HEK293 (cell line): Measurements from ENCODE around the gene AGMAT.

Experiments used
- GLI2 ChIP-seq: fragments of 450-650 bp; formaldehyde crosslinking; IDR thresholded peaks from 2 replicates; pipeline ENCODE4; 2017; ENCODE audit warnings: missing biosample characterization, missing genetic modification characterization, low read depth, borderline replicate concordance
- GLIS1 ChIP-seq: fragments of 450-650 bp; formaldehyde crosslinking; IDR thresholded peaks from 2 replicates; pipeline ENCODE4 v1.5.1; 2016; ENCODE audit warnings: missing biosample characterization, missing genetic modification characterization
- PRDM1 ChIP-seq: fragments of 450-650 bp; formaldehyde crosslinking; IDR thresholded peaks from 2 replicates; pipeline ENCODE4; 2016; ENCODE audit warnings: missing biosample characterization, missing genetic modification characterization
- SP2 ChIP-seq: fragments of 450-650 bp; formaldehyde crosslinking; IDR thresholded peaks from 2 replicates; pipeline ENCODE4 v1.5.1; 2016; ENCODE audit warnings: missing biosample characterization, missing genetic modification characterization
- SP7 ChIP-seq: fragments of 450-650 bp; formaldehyde crosslinking; IDR thresholded peaks from 2 replicates; pipeline ENCODE4 v1.5.1; 2016; ENCODE audit warnings: missing biosample characterization, missing genetic modification characterization
- ZNF140 ChIP-seq: fragments of 450-650 bp; formaldehyde crosslinking; IDR thresholded peaks from 2 replicates; pipeline ENCODE4 v1.5.1; 2016; ENCODE audit warnings: missing biosample characterization, missing genetic modification characterization
- ZNF157 ChIP-seq: fragments of 450-650 bp; formaldehyde crosslinking; IDR thresholded peaks from 2 replicates; pipeline ENCODE4 v1.5.1; 2016; ENCODE audit warnings: missing biosample characterization, missing genetic modification characterization
- ZNF169 ChIP-seq: fragments of 450-650 bp; formaldehyde crosslinking; IDR thresholded peaks from 2 replicates; pipeline ENCODE4 v1.5.1; 2016; ENCODE audit warnings: missing biosample characterization, missing genetic modification characterization
- ZNF214 ChIP-seq: fragments of 450-650 bp; formaldehyde crosslinking; IDR thresholded peaks from 2 replicates; pipeline ENCODE4 v1.5.1; 2017; ENCODE audit warnings: missing biosample characterization, mild to moderate bottlenecking, missing genetic modification characterization, borderline replicate concordance
- ZNF324 ChIP-seq: fragments of 450-650 bp; formaldehyde crosslinking; IDR thresholded peaks from 2 replicates; pipeline ENCODE4 v1.5.1; 2016; ENCODE audit warnings: missing biosample characterization, missing genetic modification characterization
- ZNF335 ChIP-seq: fragments of 450-650 bp; formaldehyde crosslinking; conservative IDR thresholded peaks from 2 replicates; pipeline ENCODE4 v1.5.1; 2016; ENCODE audit warnings: missing biosample characterization, missing genetic modification characterization
- ZNF350 ChIP-seq: fragments of 450-650 bp; formaldehyde crosslinking; IDR thresholded peaks from 2 replicates; pipeline ENCODE4 v1.5.0; 2017; ENCODE audit warnings: missing biosample characterization, mild to moderate bottlenecking, missing genetic modification characterization
- ZNF529 ChIP-seq: fragments of 450-650 bp; formaldehyde crosslinking; IDR thresholded peaks from 2 replicates; pipeline ENCODE4 v1.5.1; 2017; ENCODE audit warnings: missing genetic modification characterization, missing biosample characterization; ENCODE audit not compliant: insufficient replicate concordance
- ZNF558 ChIP-seq: fragments of 450-650 bp; formaldehyde crosslinking; IDR thresholded peaks from 2 replicates; pipeline ENCODE4 v1.5.1; 2016; ENCODE audit warnings: missing biosample characterization, missing genetic modification characterization
- ZNF560 ChIP-seq: fragments of 450-650 bp; formaldehyde crosslinking; IDR thresholded peaks from 2 replicates; pipeline ENCODE4 v1.5.1; 2017; ENCODE audit warnings: missing biosample characterization, missing genetic modification characterization, borderline replicate concordance
- ZNF571 ChIP-seq: fragments of 450-650 bp; formaldehyde crosslinking; IDR thresholded peaks from 2 replicates; pipeline ENCODE4 v1.5.0; 2017; ENCODE audit warnings: missing biosample characterization, missing genetic modification characterization
- ZNF600 ChIP-seq: fragments of 450-650 bp; formaldehyde crosslinking; IDR thresholded peaks from 2 replicates; pipeline ENCODE4 v1.5.1; 2016; ENCODE audit warnings: missing biosample characterization, missing genetic modification characterization
- TF ChIP-seq, protein P1 (sequence below): fragments of 450-650 bp; formaldehyde crosslinking; IDR thresholded peaks from 2 replicates; pipeline ENCODE4 v1.5.1; 2016; ENCODE audit warnings: missing biosample characterization, missing genetic modification characterization, borderline replicate concordance
- TF ChIP-seq, protein P2 (sequence below): fragments of 450-650 bp; formaldehyde crosslinking; IDR thresholded peaks from 2 replicates; pipeline ENCODE4 v1.5.1; 2017; ENCODE audit warnings: missing biosample characterization, missing genetic modification characterization
- TF ChIP-seq, protein P3 (sequence below): fragments of 450-650 bp; formaldehyde crosslinking; conservative IDR thresholded peaks from 2 replicates; pipeline ENCODE4 v1.5.1; 2016; ENCODE audit warnings: low read depth, missing biosample characterization, missing genetic modification characterization
- TF ChIP-seq, protein P4 (sequence below): fragments of 450-650 bp; formaldehyde crosslinking; IDR thresholded peaks from 2 replicates; pipeline ENCODE4 v1.5.1; 2016; ENCODE audit warnings: missing biosample characterization, missing genetic modification characterization
- TF ChIP-seq, protein P5 (sequence below): fragments of 450-650 bp; formaldehyde crosslinking; IDR thresholded peaks from 2 replicates; pipeline ENCODE4 v1.5.1; 2016; ENCODE audit warnings: missing biosample characterization, missing genetic modification characterization
- TF ChIP-seq, protein P6 (sequence below): fragments of 450-650 bp; formaldehyde crosslinking; IDR thresholded peaks from 2 replicates; pipeline ENCODE4 v1.5.1; 2016; ENCODE audit warnings: missing biosample characterization, missing genetic modification characterization, low read depth

The AGMAT gene

DNA sequence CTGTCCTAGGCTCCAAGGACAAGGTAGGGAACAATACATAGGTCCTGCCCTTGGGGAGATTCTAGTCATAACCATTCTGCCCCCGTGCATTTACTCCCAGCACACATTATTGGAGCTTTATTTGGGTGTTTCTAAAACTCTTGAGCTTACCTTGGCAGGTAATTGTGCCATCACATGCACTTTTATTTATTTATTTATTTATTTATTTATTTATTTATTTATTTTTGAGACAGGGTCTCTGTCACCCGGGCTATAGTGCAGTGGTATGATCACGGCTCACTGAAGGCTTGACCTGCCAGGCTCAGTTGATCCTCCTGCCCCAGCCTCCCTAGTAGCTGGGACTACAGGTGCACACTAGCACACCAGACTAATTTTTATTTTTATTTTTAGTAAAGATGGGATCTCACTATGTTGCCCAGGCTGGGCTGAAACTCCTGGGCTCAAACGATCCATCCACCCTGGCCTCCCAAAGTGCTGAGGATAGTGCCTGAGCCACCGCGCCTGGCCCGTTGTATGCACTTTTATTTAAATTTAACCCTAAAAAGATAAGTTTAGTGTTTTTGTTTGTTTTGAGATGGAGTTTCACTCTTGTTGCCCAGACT, 9.2 kb downstream of the AGMAT start (continued):
- TF ChIP-seq, protein P1, sequence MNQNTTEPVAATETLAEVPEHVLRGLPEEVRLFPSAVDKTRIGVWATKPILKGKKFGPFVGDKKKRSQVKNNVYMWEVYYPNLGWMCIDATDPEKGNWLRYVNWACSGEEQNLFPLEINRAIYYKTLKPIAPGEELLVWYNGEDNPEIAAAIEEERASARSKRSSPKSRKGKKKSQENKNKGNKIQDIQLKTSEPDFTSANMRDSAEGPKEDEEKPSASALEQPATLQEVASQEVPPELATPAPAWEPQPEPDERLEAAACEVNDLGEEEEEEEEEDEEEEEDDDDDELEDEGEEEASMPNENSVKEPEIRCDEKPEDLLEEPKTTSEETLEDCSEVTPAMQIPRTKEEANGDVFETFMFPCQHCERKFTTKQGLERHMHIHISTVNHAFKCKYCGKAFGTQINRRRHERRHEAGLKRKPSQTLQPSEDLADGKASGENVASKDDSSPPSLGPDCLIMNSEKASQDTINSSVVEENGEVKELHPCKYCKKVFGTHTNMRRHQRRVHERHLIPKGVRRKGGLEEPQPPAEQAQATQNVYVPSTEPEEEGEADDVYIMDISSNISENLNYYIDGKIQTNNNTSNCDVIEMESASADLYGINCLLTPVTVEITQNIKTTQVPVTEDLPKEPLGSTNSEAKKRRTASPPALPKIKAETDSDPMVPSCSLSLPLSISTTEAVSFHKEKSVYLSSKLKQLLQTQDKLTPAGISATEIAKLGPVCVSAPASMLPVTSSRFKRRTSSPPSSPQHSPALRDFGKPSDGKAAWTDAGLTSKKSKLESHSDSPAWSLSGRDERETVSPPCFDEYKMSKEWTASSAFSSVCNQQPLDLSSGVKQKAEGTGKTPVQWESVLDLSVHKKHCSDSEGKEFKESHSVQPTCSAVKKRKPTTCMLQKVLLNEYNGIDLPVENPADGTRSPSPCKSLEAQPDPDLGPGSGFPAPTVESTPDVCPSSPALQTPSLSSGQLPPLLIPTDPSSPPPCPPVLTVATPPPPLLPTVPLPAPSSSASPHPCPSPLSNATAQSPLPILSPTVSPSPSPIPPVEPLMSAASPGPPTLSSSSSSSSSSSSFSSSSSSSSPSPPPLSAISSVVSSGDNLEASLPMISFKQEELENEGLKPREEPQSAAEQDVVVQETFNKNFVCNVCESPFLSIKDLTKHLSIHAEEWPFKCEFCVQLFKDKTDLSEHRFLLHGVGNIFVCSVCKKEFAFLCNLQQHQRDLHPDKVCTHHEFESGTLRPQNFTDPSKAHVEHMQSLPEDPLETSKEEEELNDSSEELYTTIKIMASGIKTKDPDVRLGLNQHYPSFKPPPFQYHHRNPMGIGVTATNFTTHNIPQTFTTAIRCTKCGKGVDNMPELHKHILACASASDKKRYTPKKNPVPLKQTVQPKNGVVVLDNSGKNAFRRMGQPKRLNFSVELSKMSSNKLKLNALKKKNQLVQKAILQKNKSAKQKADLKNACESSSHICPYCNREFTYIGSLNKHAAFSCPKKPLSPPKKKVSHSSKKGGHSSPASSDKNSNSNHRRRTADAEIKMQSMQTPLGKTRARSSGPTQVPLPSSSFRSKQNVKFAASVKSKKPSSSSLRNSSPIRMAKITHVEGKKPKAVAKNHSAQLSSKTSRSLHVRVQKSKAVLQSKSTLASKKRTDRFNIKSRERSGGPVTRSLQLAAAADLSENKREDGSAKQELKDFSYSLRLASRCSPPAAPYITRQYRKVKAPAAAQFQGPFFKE (tag by site-specific recombination) = no peak
- TF ChIP-seq GLI2 (tag by site-specific recombination) (peak; percentile 58; the same call in 1 of the 2 replicates), ZNF157 (tag by site-specific recombination) (no peak), ZNF560 (tag by site-specific recombination) (peak; percentile 89), SP7 (tag by site-specific recombination) (no peak), ZNF529 (tag by site-specific recombination) (no peak), ZNF140 (tag by site-specific recombination) (peak; percentile 93), ZNF571 (tag by site-specific recombination) (no peak), ZNF600 (no peak), GLIS1 (tag by site-specific recombination) (no peak), PRDM1 (no peak), ZNF214 (tag by site-specific recombination) (peak; percentile 24; the same call in 1 of the 2 replicates), ZNF324 (tag by site-specific recombination) (no peak), SP2 (tag by site-specific recombination) (no peak), ZNF558 (tag by site-specific recombination) (peak; percentile 83; the same call in 1 of the 2 replicates), ZNF169 (tag by site-specific recombination) (no peak), ZNF350 (tag by site-specific recombination) (no peak), ZNF335 (tag by site-specific recombination) (no peak)
- TF ChIP-seq, protein P2, sequence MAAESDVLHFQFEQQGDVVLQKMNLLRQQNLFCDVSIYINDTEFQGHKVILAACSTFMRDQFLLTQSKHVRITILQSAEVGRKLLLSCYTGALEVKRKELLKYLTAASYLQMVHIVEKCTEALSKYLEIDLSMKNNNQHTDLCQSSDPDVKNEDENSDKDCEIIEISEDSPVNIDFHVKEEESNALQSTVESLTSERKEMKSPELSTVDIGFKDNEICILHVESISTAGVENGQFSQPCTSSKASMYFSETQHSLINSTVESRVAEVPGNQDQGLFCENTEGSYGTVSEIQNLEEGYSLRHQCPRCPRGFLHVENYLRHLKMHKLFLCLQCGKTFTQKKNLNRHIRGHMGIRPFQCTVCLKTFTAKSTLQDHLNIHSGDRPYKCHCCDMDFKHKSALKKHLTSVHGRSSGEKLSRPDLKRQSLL (tag by site-specific recombination) = no peak
- TF ChIP-seq, protein P3, sequence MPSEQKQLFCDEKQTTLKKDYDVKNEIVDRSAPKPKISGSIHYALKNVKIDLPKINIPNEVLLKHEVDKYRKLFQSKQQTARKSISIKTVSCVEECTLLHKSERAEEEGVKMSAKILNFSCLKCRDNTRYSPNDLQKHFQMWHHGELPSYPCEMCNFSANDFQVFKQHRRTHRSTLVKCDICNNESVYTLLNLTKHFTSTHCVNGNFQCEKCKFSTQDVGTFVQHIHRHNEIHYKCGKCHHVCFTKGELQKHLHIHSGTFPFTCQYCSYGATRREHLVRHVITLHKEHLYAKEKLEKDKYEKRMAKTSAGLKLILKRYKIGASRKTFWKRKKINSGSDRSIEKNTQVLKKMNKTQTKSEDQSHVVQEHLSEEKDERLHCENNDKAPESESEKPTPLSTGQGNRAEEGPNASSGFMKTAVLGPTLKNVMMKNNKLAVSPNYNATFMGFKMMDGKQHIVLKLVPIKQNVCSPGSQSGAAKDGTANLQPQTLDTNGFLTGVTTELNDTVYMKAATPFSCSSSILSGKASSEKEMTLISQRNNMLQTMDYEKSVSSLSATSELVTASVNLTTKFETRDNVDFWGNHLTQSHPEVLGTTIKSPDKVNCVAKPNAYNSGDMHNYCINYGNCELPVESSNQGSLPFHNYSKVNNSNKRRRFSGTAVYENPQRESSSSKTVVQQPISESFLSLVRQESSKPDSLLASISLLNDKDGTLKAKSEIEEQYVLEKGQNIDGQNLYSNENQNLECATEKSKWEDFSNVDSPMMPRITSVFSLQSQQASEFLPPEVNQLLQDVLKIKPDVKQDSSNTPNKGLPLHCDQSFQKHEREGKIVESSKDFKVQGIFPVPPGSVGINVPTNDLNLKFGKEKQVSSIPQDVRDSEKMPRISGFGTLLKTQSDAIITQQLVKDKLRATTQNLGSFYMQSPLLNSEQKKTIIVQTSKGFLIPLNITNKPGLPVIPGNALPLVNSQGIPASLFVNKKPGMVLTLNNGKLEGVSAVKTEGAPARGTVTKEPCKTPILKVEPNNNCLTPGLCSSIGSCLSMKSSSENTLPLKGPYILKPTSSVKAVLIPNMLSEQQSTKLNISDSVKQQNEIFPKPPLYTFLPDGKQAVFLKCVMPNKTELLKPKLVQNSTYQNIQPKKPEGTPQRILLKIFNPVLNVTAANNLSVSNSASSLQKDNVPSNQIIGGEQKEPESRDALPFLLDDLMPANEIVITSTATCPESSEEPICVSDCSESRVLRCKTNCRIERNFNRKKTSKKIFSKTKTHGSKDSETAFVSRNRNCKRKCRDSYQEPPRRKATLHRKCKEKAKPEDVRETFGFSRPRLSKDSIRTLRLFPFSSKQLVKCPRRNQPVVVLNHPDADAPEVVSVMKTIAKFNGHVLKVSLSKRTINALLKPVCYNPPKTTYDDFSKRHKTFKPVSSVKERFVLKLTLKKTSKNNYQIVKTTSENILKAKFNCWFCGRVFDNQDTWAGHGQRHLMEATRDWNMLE (tag by site-specific recombination) = peak; percentile 93
- TF ChIP-seq, protein P4, sequence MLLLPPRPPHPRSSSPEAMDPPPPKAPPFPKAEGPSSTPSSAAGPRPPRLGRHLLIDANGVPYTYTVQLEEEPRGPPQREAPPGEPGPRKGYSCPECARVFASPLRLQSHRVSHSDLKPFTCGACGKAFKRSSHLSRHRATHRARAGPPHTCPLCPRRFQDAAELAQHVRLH (tag by site-specific recombination) = 0 out of 2 replicates have a peak, but pooled peaks have one; percentile 46
- TF ChIP-seq, protein P5, sequence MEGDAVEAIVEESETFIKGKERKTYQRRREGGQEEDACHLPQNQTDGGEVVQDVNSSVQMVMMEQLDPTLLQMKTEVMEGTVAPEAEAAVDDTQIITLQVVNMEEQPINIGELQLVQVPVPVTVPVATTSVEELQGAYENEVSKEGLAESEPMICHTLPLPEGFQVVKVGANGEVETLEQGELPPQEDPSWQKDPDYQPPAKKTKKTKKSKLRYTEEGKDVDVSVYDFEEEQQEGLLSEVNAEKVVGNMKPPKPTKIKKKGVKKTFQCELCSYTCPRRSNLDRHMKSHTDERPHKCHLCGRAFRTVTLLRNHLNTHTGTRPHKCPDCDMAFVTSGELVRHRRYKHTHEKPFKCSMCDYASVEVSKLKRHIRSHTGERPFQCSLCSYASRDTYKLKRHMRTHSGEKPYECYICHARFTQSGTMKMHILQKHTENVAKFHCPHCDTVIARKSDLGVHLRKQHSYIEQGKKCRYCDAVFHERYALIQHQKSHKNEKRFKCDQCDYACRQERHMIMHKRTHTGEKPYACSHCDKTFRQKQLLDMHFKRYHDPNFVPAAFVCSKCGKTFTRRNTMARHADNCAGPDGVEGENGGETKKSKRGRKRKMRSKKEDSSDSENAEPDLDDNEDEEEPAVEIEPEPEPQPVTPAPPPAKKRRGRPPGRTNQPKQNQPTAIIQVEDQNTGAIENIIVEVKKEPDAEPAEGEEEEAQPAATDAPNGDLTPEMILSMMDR = no peak
- TF ChIP-seq, protein P6, sequence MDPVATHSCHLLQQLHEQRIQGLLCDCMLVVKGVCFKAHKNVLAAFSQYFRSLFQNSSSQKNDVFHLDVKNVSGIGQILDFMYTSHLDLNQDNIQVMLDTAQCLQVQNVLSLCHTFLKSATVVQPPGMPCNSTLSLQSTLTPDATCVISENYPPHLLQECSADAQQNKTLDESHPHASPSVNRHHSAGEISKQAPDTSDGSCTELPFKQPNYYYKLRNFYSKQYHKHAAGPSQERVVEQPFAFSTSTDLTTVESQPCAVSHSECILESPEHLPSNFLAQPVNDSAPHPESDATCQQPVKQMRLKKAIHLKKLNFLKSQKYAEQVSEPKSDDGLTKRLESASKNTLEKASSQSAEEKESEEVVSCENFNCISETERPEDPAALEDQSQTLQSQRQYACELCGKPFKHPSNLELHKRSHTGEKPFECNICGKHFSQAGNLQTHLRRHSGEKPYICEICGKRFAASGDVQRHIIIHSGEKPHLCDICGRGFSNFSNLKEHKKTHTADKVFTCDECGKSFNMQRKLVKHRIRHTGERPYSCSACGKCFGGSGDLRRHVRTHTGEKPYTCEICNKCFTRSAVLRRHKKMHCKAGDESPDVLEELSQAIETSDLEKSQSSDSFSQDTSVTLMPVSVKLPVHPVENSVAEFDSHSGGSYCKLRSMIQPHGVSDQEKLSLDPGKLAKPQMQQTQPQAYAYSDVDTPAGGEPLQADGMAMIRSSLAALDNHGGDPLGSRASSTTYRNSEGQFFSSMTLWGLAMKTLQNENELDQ (tag by site-specific recombination) = no peak
